Activated T-helper 2 cell treated with anti-CD3 and anti-CD28 coated beads, Interferon-gamma antibody, Interleukin-2, Interleukin-4, amounts not matched to agents 10 μg/mL and 5 μg/mL and 100 μg/mL, durations not matched to agents 14 hours and 24 hours and 36 hours (primary cell): Measurements from ENCODE around the gene AFDN. TPM values are rescaled to one million over a fixed set of nuclear protein-coding genes. Genes with fewer than 3 reads are reported as not detected.

ENCODE experiments used
- DNase-seq: peaks from one replicate; pipeline ENCODE4 v3.0.0; 2021; ENCODE audit warnings: low spot score
- H3K27ac Mint-ChIP-seq: one replicate; pipeline ENCODE4 v1.8.0; 2021; ENCODE audit warnings: mixed read lengths
- H3K27me3 Mint-ChIP-seq: one replicate; pipeline ENCODE4 v1.8.0; 2021; ENCODE audit warnings: low read depth, mixed read lengths
- H3K36me3 Mint-ChIP-seq: one replicate; pipeline ENCODE4 v1.8.0; 2021; ENCODE audit warnings: low read depth, mixed read lengths
- H3K4me1 Mint-ChIP-seq: one replicate; pipeline ENCODE4 v1.8.0; 2021; ENCODE audit warnings: low read depth, mixed read lengths
- H3K4me3 Mint-ChIP-seq: one replicate; pipeline ENCODE4 v1.8.0; 2021; ENCODE audit warnings: low read depth, mild to moderate bottlenecking, moderate library complexity, mixed read lengths
- H3K9me3 Mint-ChIP-seq: one replicate; pipeline ENCODE4 v1.8.0; 2021; ENCODE audit warnings: mixed read lengths
- intact Hi-C: fragments of 100-400 bp; cut with micrococcal nuclease; formaldehyde crosslinking; loops from one replicate; pipeline ENCODE4 v1.15.1; 2023
- total RNA-seq: library from RNA; stranded (reverse); gene quantifications from 2 replicates; pipeline ENCODE4 v1.2.3, GENCODE V29; 2022

AFDN gene
- total RNA-seq, 1 donor from 2014 or later = 28.2 TPM

- DNase-seq = no peak
- Mint-ChIP-seq H3K27me3 (peaks cover 8% of the 10 kb centered on the region), H3K4me3 (no peak overlapping the region), H3K27ac (no peak overlapping the region), H3K4me1 (no peaks in the 10 kb centered on the region), H3K36me3 (no peaks in the 10 kb centered on the region), H3K9me3 (no peaks in the 10 kb centered on the region)
- intact Hi-C loops = no loop called here
These were observed 107.7 kb downstream of the AFDN start for GRCh38 chr6:167934426-167934864.

GRCh38 chr6:167936051-167936450 is 109.3 kb downstream of the AFDN start:
- Mint-ChIP-seq H3K27ac (no peak overlapping the region), H3K4me3 (no peak overlapping the region), H3K27me3 (peaks cover 8% of the 10 kb centered on the region), H3K9me3 (no peaks in the 10 kb centered on the region), H3K36me3 (no peaks in the 10 kb centered on the region), H3K4me1 (no peaks in the 10 kb centered on the region)
- intact Hi-C loops = no loop called here
- DNase-seq = no peak

DNA sequence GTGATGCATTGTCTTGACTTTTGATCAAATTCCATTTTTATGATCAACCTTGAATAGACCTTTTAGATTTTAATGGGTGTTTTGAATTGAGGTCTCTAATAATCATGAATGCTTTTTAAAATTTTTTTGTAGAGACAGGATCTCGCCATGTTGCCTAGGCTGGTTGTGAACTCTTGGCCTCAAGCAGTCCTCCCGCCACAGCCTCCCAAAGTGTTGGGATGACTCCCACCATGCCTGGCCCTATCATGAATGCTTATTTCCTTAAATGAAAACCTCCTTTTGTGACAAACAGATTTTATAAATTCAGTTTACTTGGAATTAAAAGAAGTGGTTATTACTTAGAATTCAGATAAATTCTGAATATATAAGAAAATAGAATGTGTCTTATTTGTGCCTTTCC is 110.6 kb downstream of the AFDN start:
- H3K27me3 Mint-ChIP-seq = peaks cover 8% of the 10 kb centered on the region
- intact Hi-C loops = no loop called here
- H3K9me3 Mint-ChIP-seq = no peaks in the 10 kb centered on the region
- H3K4me1 Mint-ChIP-seq = no peaks in the 10 kb centered on the region
- no peak overlapping the region for H3K4me3 Mint-ChIP-seq
- H3K27ac Mint-ChIP-seq = no peak overlapping the region
- no peaks in the 10 kb centered on the region for H3K36me3 Mint-ChIP-seq
- DNase-seq = no peak

GRCh38 chr6:167937948-167938911 is 111.5 kb downstream of the AFDN start:
- peaks cover 8% of the 10 kb centered on the region for H3K27me3 Mint-ChIP-seq

GRCh38 chr6:167941822-167942221 is 115.1 kb downstream of the AFDN start:
- Mint-ChIP-seq H3K27ac (no peak overlapping the region), H3K4me1 (no peaks in the 10 kb centered on the region), H3K4me3 (no peak overlapping the region), H3K9me3 (no peaks in the 10 kb centered on the region), H3K27me3 (peaks cover 5% of the 10 kb centered on the region), H3K36me3 (no peaks in the 10 kb centered on the region)
- no peak for DNase-seq
- intact Hi-C loops = no loop called here

More at GRCh38 chr6:167937948-167938911, 111.5 kb downstream of the AFDN start:
- DNase-seq = no peak
- no peaks in the 10 kb centered on the region for H3K36me3 Mint-ChIP-seq
- intact Hi-C loops = no loop called here
- H3K9me3 Mint-ChIP-seq = no peaks in the 10 kb centered on the region
- no peaks in the 10 kb centered on the region for H3K4me1 Mint-ChIP-seq
- H3K27ac Mint-ChIP-seq = no peak overlapping the region
- H3K4me3 Mint-ChIP-seq = no peak overlapping the region

DNA sequence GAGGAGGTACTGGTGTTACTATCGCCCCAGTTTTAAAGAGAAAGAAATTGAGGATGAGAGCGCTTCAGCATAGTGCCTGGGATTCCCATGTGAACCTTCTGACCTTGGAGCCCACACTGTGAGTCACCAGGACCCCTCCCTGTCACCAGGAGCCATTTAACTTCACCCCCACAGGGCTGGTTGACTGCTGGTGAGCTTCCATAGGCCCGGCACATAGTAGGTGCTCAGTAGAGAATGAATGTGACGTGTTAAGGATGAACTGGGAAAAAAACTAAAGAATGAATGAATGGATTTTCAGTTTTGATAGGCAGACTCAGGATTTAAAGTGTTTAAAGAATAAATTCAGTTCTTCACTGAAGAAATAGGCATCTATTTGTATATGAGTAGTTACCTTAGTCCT is 117.4 kb downstream of the AFDN start:
- H3K9me3 Mint-ChIP-seq = no peaks in the 10 kb centered on the region
- intact Hi-C loops = no loop called here
- H3K36me3 Mint-ChIP-seq = no peaks in the 10 kb centered on the region
- H3K27me3 Mint-ChIP-seq = no peaks in the 10 kb centered on the region
- no peak overlapping the region for H3K27ac Mint-ChIP-seq
- DNase-seq = no peak
- H3K4me1 Mint-ChIP-seq = no peaks in the 10 kb centered on the region
- H3K4me3 Mint-ChIP-seq = no peak overlapping the region

- no peaks in the 10 kb centered on the region for H3K27me3 Mint-ChIP-seq
- H3K4me1 Mint-ChIP-seq = no peaks in the 10 kb centered on the region
- no peak overlapping the region for H3K27ac Mint-ChIP-seq
- no peaks in the 10 kb centered on the region for H3K36me3 Mint-ChIP-seq
- intact Hi-C loops = no loop called here
- no peak for DNase-seq
- no peak overlapping the region for H3K4me3 Mint-ChIP-seq
- H3K9me3 Mint-ChIP-seq = no peaks in the 10 kb centered on the region
These were observed 119.3 kb downstream of the AFDN start for GRCh38 chr6:167946007-167946406.

DNA sequence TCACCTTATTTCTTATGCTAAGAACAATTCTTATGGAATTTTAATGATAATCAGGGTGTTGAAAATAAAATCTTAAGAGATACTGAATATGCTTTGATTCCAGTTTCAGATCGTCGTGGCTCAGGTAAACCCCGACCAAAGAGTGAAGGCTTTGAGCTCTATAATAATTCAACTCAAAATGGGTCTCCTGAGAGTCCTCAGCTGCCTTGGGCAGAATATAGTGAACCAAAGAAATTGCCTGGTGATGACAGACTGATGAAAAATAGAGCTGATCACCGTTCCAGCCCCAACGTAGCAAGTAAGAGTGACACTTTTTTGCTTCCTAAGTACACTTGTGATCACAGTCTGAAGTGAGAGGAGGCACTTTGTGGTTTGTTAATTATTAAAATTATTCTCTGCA is 119.9 kb downstream of the AFDN start:
- Mint-ChIP-seq H3K4me1 (no peaks in the 10 kb centered on the region), H3K27ac (no peak overlapping the region), H3K4me3 (no peak overlapping the region), H3K36me3 (no peaks in the 10 kb centered on the region), H3K27me3 (no peaks in the 10 kb centered on the region), H3K9me3 (no peaks in the 10 kb centered on the region)
- intact Hi-C loops = no loop called here
- no peak for DNase-seq

DNA sequence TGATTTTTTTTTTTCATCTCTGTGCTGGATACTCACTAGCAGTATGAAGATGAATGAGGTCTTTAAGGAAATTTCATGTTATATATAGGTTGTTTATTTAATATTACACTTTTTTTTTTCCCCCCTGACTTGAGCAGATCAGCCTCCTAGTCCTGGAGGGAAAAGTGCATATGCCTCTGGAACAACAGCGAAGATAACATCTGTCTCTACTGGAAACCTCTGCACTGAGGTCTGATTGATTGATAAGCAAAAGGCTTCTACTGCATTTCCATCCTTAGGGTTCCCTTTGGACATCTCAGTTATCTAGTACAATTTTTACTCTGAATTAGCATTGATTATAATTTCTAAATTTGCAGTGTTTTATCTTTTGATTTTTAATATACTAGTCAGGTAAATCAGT is 121.0 kb downstream of the AFDN start:
- H3K4me3 Mint-ChIP-seq = no peak overlapping the region
- H3K9me3 Mint-ChIP-seq = no peaks in the 10 kb centered on the region
- H3K36me3 Mint-ChIP-seq = no peaks in the 10 kb centered on the region

GRCh38 chr6:167948716-167949115 is 122.0 kb downstream of the AFDN start:
- no peaks in the 10 kb centered on the region for H3K27me3 Mint-ChIP-seq
- H3K9me3 Mint-ChIP-seq = no peaks in the 10 kb centered on the region
- intact Hi-C loops = no loop called here
- DNase-seq = no peak
- no peak overlapping the region for H3K27ac Mint-ChIP-seq
- H3K4me1 Mint-ChIP-seq = no peaks in the 10 kb centered on the region
- no peaks in the 10 kb centered on the region for H3K36me3 Mint-ChIP-seq
- H3K4me3 Mint-ChIP-seq = no peak overlapping the region

More for the DNA sequence above, 121.0 kb downstream of the AFDN start:
- Mint-ChIP-seq H3K27me3 (no peaks in the 10 kb centered on the region), H3K27ac (no peak overlapping the region), H3K4me1 (no peaks in the 10 kb centered on the region)
- intact Hi-C loops = no loop called here
- no peak for DNase-seq

GRCh38 chr6:167949121-167949684 is 122.5 kb downstream of the AFDN start:
- no peaks in the 10 kb centered on the region for H3K4me1 Mint-ChIP-seq
- no peak for DNase-seq
- H3K9me3 Mint-ChIP-seq = no peaks in the 10 kb centered on the region
- H3K27ac Mint-ChIP-seq = no peak overlapping the region
- no peaks in the 10 kb centered on the region for H3K36me3 Mint-ChIP-seq
- intact Hi-C loops = no loop called here
- H3K27me3 Mint-ChIP-seq = no peaks in the 10 kb centered on the region
- H3K4me3 Mint-ChIP-seq = no peak overlapping the region

DNA sequence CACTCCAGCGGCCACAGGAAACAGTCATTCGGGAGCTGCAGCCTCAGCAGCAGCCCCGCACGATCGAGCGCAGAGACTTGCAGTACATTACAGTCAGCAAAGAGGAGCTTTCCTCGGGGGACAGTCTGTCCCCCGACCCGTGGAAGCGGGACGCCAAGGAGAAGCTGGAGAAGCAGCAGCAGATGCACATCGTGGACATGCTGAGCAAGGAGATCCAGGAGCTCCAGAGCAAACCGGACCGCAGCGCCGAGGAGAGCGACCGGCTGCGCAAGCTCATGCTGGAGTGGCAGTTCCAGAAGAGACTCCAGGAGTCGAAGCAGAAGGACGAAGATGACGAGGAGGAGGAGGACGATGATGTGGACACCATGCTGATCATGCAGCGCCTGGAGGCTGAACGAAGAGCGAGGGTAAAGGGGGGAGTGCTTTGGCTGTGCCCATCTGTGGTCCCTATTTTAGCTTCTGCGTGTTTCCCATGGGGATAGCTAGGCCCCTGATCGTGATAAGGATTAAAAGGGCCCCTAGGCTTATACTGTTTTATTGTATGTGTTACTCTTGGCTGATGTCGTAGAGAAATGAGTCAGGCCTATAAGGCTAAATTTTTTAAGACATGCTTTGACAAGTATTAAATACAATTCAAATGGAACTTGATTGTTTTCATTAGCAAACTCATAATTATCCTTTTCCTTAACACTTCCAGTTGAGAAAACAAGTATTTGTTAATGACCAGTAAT is 125.2 kb downstream of the AFDN start:
- no peaks in the 10 kb centered on the region for H3K27me3 Mint-ChIP-seq
- H3K9me3 Mint-ChIP-seq = no peaks in the 10 kb centered on the region
- no peak overlapping the region for H3K27ac Mint-ChIP-seq
- no peaks in the 10 kb centered on the region for H3K36me3 Mint-ChIP-seq
- no peak overlapping the region for H3K4me3 Mint-ChIP-seq
- no peaks in the 10 kb centered on the region for H3K4me1 Mint-ChIP-seq
- intact Hi-C loops = no loop called here
- no peak for DNase-seq

DNA sequence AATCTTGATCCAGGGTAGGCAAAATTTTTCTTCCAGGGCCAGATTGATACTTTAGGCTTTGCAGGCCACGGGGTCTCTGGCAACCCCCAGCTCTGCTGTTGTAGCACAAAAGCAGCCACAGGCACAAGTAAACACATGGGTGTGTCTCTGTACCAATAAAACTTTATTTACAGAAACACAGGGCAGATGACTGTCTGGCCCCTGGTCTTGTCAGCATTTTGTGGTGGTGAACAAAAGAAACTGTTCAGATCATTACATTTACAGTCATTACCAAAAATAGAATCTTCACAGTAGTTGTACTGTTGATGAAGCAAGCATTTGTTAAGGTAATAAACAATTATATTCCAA is 125.8 kb downstream of the AFDN start:
- intact Hi-C loops = no loop called here
- H3K27ac Mint-ChIP-seq = no peak overlapping the region
- no peaks in the 10 kb centered on the region for H3K27me3 Mint-ChIP-seq
- H3K9me3 Mint-ChIP-seq = no peaks in the 10 kb centered on the region
- no peaks in the 10 kb centered on the region for H3K4me1 Mint-ChIP-seq
- no peak for DNase-seq
- no peak overlapping the region for H3K4me3 Mint-ChIP-seq
- no peaks in the 10 kb centered on the region for H3K36me3 Mint-ChIP-seq
